Measurements from ENCODE around the gene C2orf69.

DNA sequence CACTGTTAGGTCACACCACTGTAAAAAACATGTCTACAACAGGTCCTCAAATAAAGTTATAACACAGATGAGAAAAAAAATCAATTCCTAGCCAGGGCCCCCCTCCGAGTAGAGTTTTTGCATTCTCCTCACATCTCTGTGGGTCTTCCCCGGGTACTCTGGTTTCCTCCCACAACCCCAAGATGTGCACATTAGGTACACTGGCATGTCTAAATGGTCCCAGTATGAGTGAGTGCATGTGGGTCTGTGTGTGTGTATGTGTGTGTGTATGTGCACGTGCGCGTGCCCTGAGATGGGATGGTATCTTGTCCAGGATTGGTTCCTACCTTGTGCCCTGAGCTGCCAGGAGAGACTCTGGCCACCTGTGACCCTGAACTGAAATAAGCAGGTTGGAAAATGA, 39.3 kb downstream of the C2orf69 start:
- TF ChIP-seq POLR2A (IDR thresholded peaks at IDR 0.05; ENCODE audit: low read depth, low read length) = no peak
- TF ChIP-seq POLR2AphosphoS5 (IDR thresholded peaks at IDR 0.05; ENCODE audit: low read depth, low read length) = no peak
